ENCODE measurements around the gene USP15.

The USP15 gene

DNA sequence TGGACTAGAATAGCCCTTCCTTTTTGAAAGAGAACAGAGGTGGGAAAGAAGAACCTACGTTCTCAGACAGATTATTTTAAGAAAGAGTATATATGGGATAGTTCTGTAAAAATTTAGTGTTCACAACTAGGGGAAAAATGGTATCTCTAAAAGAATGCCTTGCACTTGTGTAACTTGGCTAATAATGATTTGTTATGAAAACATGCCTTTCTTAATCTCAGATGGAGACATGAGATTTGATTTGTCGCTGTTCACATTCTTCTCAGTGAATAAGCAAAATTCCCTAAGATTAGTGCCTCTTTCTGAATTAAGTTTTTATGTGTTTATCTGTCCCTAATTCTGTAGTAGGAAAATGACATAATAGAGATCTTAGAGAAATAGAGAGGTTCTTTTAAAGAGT, 100.8 kb downstream of the USP15 start:
- Histone ChIP-seq H3K9me3 (ENCODE audit: control insufficient read depth, insufficient read depth, low read depth, low read length) (no peaks in the 10 kb centered on the region), H3K27ac (ENCODE audit: extremely low read depth, low read depth, low read length) (no peak overlapping the region), H3K4me3 (ENCODE audit: low read depth, low read length) (no peak overlapping the region), H3K4me1 (ENCODE audit: control insufficient read depth, insufficient read depth, low read length) (no peaks in the 10 kb centered on the region), H3K36me3 (ENCODE audit: control insufficient read depth in 2 of 2, insufficient read depth in 1 of 2, low read length in 2 of 2) (peaks cover 0 to 3% of the 10 kb centered on the region in 2 experiments; a peak in 1 of 3 replicates)
- ChIA-PET POLR2A (no interaction called here), CTCF (no interaction called here)
- TF ChIP-seq PRDM1 (tag by site-specific recombination; IDR thresholded peaks at IDR 0.05) = no peak
- no peak for TF ChIP-seq ZNF146 (tag by site-specific recombination; IDR thresholded peaks at IDR 0.05)
- no peak for TF ChIP-seq ZNF623 (tag by site-specific recombination; IDR thresholded peaks at IDR 0.05)
- TF ChIP-seq, protein P1, sequence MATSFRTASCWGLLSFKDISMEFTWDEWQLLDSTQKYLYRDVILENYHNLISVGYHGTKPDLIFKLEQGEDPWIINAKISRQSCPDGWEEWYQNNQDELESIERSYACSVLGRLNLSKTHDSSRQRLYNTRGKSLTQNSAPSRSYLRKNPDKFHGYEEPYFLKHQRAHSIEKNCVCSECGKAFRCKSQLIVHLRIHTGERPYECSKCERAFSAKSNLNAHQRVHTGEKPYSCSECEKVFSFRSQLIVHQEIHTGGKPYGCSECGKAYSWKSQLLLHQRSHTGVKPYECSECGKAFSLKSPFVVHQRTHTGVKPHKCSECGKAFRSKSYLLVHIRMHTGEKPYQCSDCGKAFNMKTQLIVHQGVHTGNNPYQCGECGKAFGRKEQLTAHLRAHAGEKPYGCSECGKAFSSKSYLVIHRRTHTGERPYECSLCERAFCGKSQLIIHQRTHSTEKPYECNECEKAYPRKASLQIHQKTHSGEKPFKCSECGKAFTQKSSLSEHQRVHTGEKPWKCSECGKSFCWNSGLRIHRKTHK (tag by site-specific recombination; IDR thresholded peaks at IDR 0.05) = no peak
- TF ChIP-seq, protein P2, sequence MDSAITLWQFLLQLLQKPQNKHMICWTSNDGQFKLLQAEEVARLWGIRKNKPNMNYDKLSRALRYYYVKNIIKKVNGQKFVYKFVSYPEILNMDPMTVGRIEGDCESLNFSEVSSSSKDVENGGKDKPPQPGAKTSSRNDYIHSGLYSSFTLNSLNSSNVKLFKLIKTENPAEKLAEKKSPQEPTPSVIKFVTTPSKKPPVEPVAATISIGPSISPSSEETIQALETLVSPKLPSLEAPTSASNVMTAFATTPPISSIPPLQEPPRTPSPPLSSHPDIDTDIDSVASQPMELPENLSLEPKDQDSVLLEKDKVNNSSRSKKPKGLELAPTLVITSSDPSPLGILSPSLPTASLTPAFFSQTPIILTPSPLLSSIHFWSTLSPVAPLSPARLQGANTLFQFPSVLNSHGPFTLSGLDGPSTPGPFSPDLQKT (IDR thresholded peaks at IDR 0.05; ENCODE audit: borderline replicate concordance, low read depth, low read length) = no peak
- no peak for TF ChIP-seq ZNF239 (tag by site-specific recombination; IDR thresholded peaks at IDR 0.05)
- no peak for TF ChIP-seq SP7 (tag by site-specific recombination; IDR thresholded peaks at IDR 0.05)

DNA sequence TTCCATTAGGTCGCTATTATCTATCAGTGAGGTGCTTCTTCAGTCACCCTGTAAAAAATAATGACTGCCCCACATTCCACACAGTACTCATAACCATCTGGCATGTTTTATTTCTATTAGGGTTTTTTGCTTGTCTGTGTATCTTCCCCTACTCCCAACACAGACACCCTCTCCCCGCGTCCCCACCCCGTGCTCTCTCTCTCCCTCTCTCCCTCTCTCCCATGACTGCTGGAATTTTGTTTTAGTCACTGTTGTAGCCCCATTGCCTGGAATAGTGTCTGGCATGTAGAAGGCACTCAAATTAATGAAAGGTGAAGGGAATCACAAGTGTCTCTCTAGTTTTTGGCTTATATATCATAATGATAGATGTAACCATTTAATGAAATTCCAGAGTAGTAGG, 103.3 kb downstream of the USP15 start:
- Histone ChIP-seq H3K9me3 (ENCODE audit: control insufficient read depth, insufficient read depth, low read depth, low read length) (no peaks in the 10 kb centered on the region), H3K36me3 (ENCODE audit: control insufficient read depth in 2 of 2, insufficient read depth in 1 of 2, low read length in 2 of 2) (no peaks in the 10 kb centered on the region), H3K27ac (ENCODE audit: extremely low read depth, low read depth, low read length) (no peak overlapping the region), H3K4me3 (ENCODE audit: low read depth, low read length) (no peak overlapping the region), H3K4me1 (ENCODE audit: control insufficient read depth, insufficient read depth, low read length) (no peaks in the 10 kb centered on the region)
- TF ChIP-seq ZNF146 (tag by site-specific recombination; IDR thresholded peaks at IDR 0.05) = no peak
- TF ChIP-seq ZNF510 (tag by site-specific recombination; IDR thresholded peaks at IDR 0.05; ENCODE audit: insufficient replicate concordance) = no peak
- no peak for TF ChIP-seq ZEB2 (tag by site-specific recombination; IDR thresholded peaks at IDR 0.05)
- TF ChIP-seq KLF8 (tag by site-specific recombination; IDR thresholded peaks at IDR 0.05) = no peak
- no peak for TF ChIP-seq ZNF654 (tag by site-specific recombination; IDR thresholded peaks at IDR 0.05; ENCODE audit: low read depth)
- no peak for TF ChIP-seq ZNF311 (tag by site-specific recombination; IDR thresholded peaks at IDR 0.05; ENCODE audit: borderline replicate concordance)
- TF ChIP-seq ZNF10 (tag by site-specific recombination; IDR thresholded peaks at IDR 0.05) = no peak
- no peak for TF ChIP-seq ZBTB17 (tag by site-specific recombination; IDR thresholded peaks at IDR 0.05)
- TF ChIP-seq HOXD13 (CRISPR knock-in tag; IDR thresholded peaks at IDR 0.05; ENCODE audit: borderline replicate concordance) = no peak
- TF ChIP-seq ZXDB (tag by site-specific recombination; IDR thresholded peaks at IDR 0.05) = no peak
- TF ChIP-seq KLF1 (tag by site-specific recombination; IDR thresholded peaks at IDR 0.05) = no peak
- no peak for TF ChIP-seq ZNF701 (tag by site-specific recombination; IDR thresholded peaks at IDR 0.05)
- TF ChIP-seq ZNF324 (tag by site-specific recombination; IDR thresholded peaks at IDR 0.05) = no peak
- TF ChIP-seq ZNF48 (tag by site-specific recombination; IDR thresholded peaks at IDR 0.05) = no peak
- no peak for TF ChIP-seq ZSCAN16 (tag by site-specific recombination; IDR thresholded peaks at IDR 0.05)
- TF ChIP-seq, protein P3, sequence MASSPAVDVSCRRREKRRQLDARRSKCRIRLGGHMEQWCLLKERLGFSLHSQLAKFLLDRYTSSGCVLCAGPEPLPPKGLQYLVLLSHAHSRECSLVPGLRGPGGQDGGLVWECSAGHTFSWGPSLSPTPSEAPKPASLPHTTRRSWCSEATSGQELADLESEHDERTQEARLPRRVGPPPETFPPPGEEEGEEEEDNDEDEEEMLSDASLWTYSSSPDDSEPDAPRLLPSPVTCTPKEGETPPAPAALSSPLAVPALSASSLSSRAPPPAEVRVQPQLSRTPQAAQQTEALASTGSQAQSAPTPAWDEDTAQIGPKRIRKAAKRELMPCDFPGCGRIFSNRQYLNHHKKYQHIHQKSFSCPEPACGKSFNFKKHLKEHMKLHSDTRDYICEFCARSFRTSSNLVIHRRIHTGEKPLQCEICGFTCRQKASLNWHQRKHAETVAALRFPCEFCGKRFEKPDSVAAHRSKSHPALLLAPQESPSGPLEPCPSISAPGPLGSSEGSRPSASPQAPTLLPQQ (tag by site-specific recombination; IDR thresholded peaks at IDR 0.05) = no peak
- no peak for TF ChIP-seq ZNF223 (tag by site-specific recombination; IDR thresholded peaks at IDR 0.05)
- POLR2A ChIA-PET = interaction anchor here (0.5 kb wide), 1 partner anchor 1451 kb away, joined by 3 read pairs; no protein-coding TSS in a partner anchor
- CTCF ChIA-PET = no interaction called here
